Measurements from ENCODE around the gene FAM240A.

DNA sequence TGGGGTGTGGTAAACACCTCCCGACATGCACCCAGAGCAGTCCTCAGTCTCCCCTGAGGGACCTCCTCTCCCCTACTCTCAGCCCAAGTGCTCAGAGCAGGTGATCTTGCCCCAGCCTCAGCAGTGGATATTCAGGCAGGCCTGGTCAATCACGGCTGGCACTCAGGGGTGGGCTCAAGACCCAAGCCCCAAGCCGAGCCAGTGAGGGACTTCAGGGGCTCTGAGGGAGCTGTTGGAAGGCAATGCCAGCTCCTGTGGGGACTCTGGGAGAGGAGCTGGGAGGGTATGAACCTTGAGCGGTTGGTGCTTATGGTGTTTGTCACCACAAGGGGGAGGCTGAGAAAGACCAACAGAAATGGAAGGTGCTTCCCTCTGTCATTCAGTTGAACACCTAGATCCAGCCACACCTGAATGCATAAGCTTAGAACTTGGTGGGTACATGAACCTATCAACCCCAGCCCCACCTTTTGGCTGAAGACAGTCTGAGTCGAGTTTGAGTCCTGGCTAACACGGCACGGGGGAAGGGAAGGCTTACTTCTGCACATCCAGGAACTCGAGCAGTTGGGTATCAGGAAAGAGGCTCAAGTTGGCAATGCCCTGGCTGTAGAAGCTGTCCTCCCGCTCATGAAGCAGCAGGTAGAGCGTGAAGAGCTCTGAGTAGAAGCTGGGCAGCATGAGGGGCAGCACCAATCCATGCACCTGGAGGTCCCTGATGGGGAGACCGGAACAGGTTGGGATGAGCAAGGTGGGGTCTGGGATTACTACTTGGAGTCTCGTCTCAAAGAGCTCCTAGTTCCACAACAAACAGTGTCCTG lies 61.9 kb downstream of the FAM240A start:
- TF ChIP-seq, protein P1, sequence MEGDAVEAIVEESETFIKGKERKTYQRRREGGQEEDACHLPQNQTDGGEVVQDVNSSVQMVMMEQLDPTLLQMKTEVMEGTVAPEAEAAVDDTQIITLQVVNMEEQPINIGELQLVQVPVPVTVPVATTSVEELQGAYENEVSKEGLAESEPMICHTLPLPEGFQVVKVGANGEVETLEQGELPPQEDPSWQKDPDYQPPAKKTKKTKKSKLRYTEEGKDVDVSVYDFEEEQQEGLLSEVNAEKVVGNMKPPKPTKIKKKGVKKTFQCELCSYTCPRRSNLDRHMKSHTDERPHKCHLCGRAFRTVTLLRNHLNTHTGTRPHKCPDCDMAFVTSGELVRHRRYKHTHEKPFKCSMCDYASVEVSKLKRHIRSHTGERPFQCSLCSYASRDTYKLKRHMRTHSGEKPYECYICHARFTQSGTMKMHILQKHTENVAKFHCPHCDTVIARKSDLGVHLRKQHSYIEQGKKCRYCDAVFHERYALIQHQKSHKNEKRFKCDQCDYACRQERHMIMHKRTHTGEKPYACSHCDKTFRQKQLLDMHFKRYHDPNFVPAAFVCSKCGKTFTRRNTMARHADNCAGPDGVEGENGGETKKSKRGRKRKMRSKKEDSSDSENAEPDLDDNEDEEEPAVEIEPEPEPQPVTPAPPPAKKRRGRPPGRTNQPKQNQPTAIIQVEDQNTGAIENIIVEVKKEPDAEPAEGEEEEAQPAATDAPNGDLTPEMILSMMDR (IDR thresholded peaks at IDR 0.05): peak; percentile 21
- TF ChIP-seq EZH2phosphoT487 (IDR thresholded peaks at IDR 0.05) (no peak), EZH2 (IDR thresholded peaks at IDR 0.05) (no peak)
